ENCODE measurements around the gene PTPRU.
"Not testable (repeated sequence)": the region's sequence is repeated elsewhere in the genome, so short reads cannot be mapped to it uniquely, and the experiment has no call there.

The PTPRU gene

GRCh38 chr1:29235955-29236711, at the start of gene PTPRU:
Gene PTPRU (plus strand): TSS chr1:29236522. CDS start chr1:29236645, 123 bp downstream.
- peak; percentile 83 for DNase-seq

- no peak for DNase-seq
Observed at GRCh38 chr1:29186707-29187106, 49.6 kb upstream of the PTPRU start.

- no peak for DNase-seq
Observed at GRCh38 chr1:29190718-29191117, 45.6 kb upstream of the PTPRU start.

GRCh38 chr1:29193879-29194455, 42.4 kb upstream of the PTPRU start:
- DNase-seq: no peak

- DNase-seq: no peak
Observed at GRCh38 chr1:29195881-29196291, 40.4 kb upstream of the PTPRU start.

- no peak for DNase-seq
Observed at GRCh38 chr1:29196863-29197589, 39.3 kb upstream of the PTPRU start.

GRCh38 chr1:29197590-29197924, 38.8 kb upstream of the PTPRU start:
- DNase-seq: no peak

GRCh38 chr1:29197993-29198392, 38.3 kb upstream of the PTPRU start:
- no peak for DNase-seq

GRCh38 chr1:29200906-29201594, 35.3 kb upstream of the PTPRU start:
- no peak for DNase-seq

- DNase-seq: no peak
Observed at GRCh38 chr1:29201595-29202051, 34.7 kb upstream of the PTPRU start.

- peak; percentile 61 for DNase-seq
Observed at GRCh38 chr1:29202053-29202452, 34.3 kb upstream of the PTPRU start.

GRCh38 chr1:29202584-29203340, 33.6 kb upstream of the PTPRU start:
- peak; percentile 98 for DNase-seq

GRCh38 chr1:29208442-29208841, 27.9 kb upstream of the PTPRU start:
- no peak for DNase-seq

- no peak for DNase-seq
Observed at GRCh38 chr1:29209173-29209572, 27.1 kb upstream of the PTPRU start.

GRCh38 chr1:29210278-29211085, 25.8 kb upstream of the PTPRU start:
- DNase-seq: peak; percentile 38

GRCh38 chr1:29211086-29212030, 25.0 kb upstream of the PTPRU start:
- no peak for DNase-seq

GRCh38 chr1:29213055-29213454, 23.3 kb upstream of the PTPRU start:
- DNase-seq: no peak

GRCh38 chr1:29217633-29218032, 18.7 kb upstream of the PTPRU start:
- no peak for DNase-seq

GRCh38 chr1:29218223-29218622, 18.1 kb upstream of the PTPRU start:
- DNase-seq: peak; percentile 39

GRCh38 chr1:29221296-29221695, 15.0 kb upstream of the PTPRU start:
- no peak for DNase-seq

- DNase-seq: not testable (repeated sequence)
Observed at GRCh38 chr1:29222260-29222659, 14.1 kb upstream of the PTPRU start.

All from suppressor macrophage treated with lipopolysaccharide for 4 hours (primary cell).